Measurements from ENCODE around the gene RPL27A. TPM values are rescaled to one million over a fixed set of nuclear protein-coding genes. Genes with fewer than 3 reads are reported as not detected.

Gene RPL27A
- total RNA-seq, 1 experiment from 2014 or later: 1,008 TPM

DNA sequence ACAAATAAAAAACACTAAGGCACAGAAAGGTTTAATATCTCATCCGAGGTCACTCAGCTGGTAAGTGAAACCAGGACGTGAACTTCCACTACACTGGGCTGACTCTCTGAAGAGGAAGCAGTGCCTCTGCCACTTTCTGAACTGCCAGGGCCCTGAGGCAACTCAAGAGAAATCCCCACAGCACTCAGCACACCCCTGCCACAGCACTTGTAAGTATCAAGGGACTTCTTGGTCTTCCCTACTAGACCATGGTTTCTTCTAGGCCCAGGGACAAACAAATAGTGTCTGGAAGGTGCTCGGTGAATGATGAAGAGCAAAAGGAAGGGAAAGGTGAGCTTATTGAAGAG lies 49.7 kb downstream of the RPL27A start:
- no peak for DNase-seq
- Mint-ChIP-seq H3K4me3 (ENCODE audit: unreplicated experiment) (no peak overlapping the region), H3K36me3 (ENCODE audit: insufficient read depth, unreplicated experiment) (peaks cover 6% of the 10 kb centered on the region), H3K9me3 (ENCODE audit: unreplicated experiment) (no peaks in the 10 kb centered on the region), H3K27ac (ENCODE audit: unreplicated experiment) (peak overlapping the region; percentile 58), H3K4me1 (ENCODE audit: low read depth, unreplicated experiment) (peaks cover 15% of the 10 kb centered on the region), H3K27me3 (ENCODE audit: insufficient read depth, unreplicated experiment) (no peaks in the 10 kb centered on the region)
- intact Hi-C loops (cut with micrococcal nuclease; ENCODE audit: unreplicated experiment): no loop called here
- TF ChIP-seq, protein P1, sequence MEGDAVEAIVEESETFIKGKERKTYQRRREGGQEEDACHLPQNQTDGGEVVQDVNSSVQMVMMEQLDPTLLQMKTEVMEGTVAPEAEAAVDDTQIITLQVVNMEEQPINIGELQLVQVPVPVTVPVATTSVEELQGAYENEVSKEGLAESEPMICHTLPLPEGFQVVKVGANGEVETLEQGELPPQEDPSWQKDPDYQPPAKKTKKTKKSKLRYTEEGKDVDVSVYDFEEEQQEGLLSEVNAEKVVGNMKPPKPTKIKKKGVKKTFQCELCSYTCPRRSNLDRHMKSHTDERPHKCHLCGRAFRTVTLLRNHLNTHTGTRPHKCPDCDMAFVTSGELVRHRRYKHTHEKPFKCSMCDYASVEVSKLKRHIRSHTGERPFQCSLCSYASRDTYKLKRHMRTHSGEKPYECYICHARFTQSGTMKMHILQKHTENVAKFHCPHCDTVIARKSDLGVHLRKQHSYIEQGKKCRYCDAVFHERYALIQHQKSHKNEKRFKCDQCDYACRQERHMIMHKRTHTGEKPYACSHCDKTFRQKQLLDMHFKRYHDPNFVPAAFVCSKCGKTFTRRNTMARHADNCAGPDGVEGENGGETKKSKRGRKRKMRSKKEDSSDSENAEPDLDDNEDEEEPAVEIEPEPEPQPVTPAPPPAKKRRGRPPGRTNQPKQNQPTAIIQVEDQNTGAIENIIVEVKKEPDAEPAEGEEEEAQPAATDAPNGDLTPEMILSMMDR (IDR thresholded peaks at IDR 0.05; ENCODE audit: insufficient read depth in 1 of 2, low read depth in 1 of 2, low read length in 1 of 2, severe bottlenecking in 1 of 2, unreplicated experiment in 1 of 2): no peak
- Histone ChIP-seq H3K4me3 (ENCODE audit: low read depth, low read length) (no peak overlapping the region), H3K36me3 (ENCODE audit: control insufficient read depth, insufficient read depth, low read length) (peaks cover 1% of the 10 kb centered on the region; the same call in 1 of the 2 replicates), H3K4me1 (peaks cover 32% of the 10 kb centered on the region), H3K9me3 (no peaks in the 10 kb centered on the region), H3K27me3 (replicated peaks; ENCODE audit: control insufficient read depth, insufficient read depth, low read length) (no peaks in the 10 kb centered on the region)
- CTCF ChIA-PET: no interaction called here
- no TSS peak for BruUV-seq (replicated peaks)
- POLR2A ChIA-PET: interaction anchor here (0.6 kb wide), 1 partner anchor 174 kb away, joined by 5 read pairs; no protein-coding TSS in a partner anchor

DNA sequence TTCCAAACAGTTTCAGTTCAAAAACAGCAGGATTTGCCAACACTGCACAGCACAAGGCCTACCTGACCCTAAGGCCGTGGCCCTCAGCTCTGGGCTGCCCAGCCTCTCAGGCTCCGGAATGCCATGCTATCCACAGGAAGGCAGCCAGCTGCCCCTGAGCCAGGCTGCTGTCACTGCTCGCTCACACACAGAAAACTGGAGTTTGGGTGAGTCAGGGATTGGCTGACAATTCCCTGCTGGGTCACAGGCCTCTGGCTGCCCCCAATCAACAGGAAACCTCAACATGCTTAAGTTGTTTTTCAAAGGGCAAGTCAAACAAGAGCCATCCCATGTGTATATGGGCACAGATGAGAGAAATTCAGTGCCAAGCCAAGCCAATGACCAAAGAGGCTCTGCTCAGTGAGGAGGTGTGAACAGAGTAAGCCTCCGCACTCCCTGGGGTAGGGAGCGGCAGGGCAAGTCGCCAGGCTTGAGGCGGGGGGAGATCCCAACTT lies 50.2 kb downstream of the RPL27A start:
- no peaks in the 10 kb centered on the region for H3K9me3 ChIP-seq
- Mint-ChIP-seq H3K9me3 (ENCODE audit: unreplicated experiment) (no peaks in the 10 kb centered on the region), H3K4me1 (ENCODE audit: low read depth, unreplicated experiment) (peaks cover 12% of the 10 kb centered on the region), H3K27me3 (ENCODE audit: insufficient read depth, unreplicated experiment) (no peaks in the 10 kb centered on the region), H3K36me3 (ENCODE audit: insufficient read depth, unreplicated experiment) (peaks cover 6% of the 10 kb centered on the region), H3K27ac (ENCODE audit: unreplicated experiment) (peak overlapping the region; percentile 58), H3K4me3 (ENCODE audit: unreplicated experiment) (no peak overlapping the region)
- TF ChIP-seq, protein P1 (IDR thresholded peaks at IDR 0.05; ENCODE audit: insufficient read depth in 1 of 2, low read depth in 1 of 2, low read length in 1 of 2, severe bottlenecking in 1 of 2, unreplicated experiment in 1 of 2): no peak
- peaks cover 31% of the 10 kb centered on the region for H3K4me1 ChIP-seq
- ChIA-PET POLR2A (interaction anchor here (0.6 kb wide), 1 partner anchor 174 kb away, joined by 5 read pairs; no protein-coding TSS in a partner anchor), CTCF (no interaction called here)
- DNase-seq: no peak
- H3K27me3 ChIP-seq (replicated peaks; ENCODE audit: control insufficient read depth, insufficient read depth, low read length): no peaks in the 10 kb centered on the region
- no peak overlapping the region for H3K4me3 ChIP-seq (ENCODE audit: low read depth, low read length)
- peaks cover 1% of the 10 kb centered on the region; the same call in 1 of the 2 replicates for H3K36me3 ChIP-seq (ENCODE audit: control insufficient read depth, insufficient read depth, low read length)
- no TSS peak for BruUV-seq (replicated peaks)
- intact Hi-C loops (cut with micrococcal nuclease; ENCODE audit: unreplicated experiment): no loop called here

DNA sequence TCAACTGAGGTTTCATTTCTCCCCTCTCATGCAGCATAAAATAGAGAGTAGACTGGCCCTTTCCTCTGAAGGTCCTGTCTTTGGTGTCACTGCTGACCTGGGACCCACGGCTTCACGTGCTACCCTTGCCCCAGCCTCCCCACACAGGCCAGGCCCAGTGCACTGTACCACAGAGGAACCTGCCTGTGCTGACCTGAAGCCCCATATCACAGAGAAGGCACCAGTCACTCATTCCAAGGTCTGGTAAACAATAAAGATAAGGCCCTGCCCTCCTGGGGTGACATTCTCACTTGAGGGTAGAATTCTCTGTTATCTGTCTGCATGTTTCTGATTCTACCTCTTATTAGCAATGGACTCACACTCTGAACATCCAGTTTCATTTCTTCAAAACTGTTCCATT lies 51.3 kb downstream of the RPL27A start:
- Histone ChIP-seq H3K36me3 (ENCODE audit: control insufficient read depth, insufficient read depth, low read length) (peaks cover 1% of the 10 kb centered on the region; the same call in 1 of the 2 replicates), H3K4me3 (ENCODE audit: low read depth, low read length) (no peak overlapping the region), H3K4me1 (peaks cover 31% of the 10 kb centered on the region), H3K9me3 (no peaks in the 10 kb centered on the region), H3K27me3 (replicated peaks; ENCODE audit: control insufficient read depth, insufficient read depth, low read length) (no peaks in the 10 kb centered on the region)
- Mint-ChIP-seq H3K4me3 (ENCODE audit: unreplicated experiment) (no peak overlapping the region), H3K9me3 (ENCODE audit: unreplicated experiment) (no peaks in the 10 kb centered on the region), H3K36me3 (ENCODE audit: insufficient read depth, unreplicated experiment) (peaks cover 6% of the 10 kb centered on the region), H3K27ac (ENCODE audit: unreplicated experiment) (peak overlapping the region; percentile 86), H3K27me3 (ENCODE audit: insufficient read depth, unreplicated experiment) (no peaks in the 10 kb centered on the region), H3K4me1 (ENCODE audit: low read depth, unreplicated experiment) (peaks cover 7% of the 10 kb centered on the region)
- DNase-seq: peak; percentile 52 to 68
- ChIA-PET POLR2A (no interaction called here), CTCF (no interaction called here)
- no TSS peak for BruUV-seq (replicated peaks)
- intact Hi-C loops (cut with micrococcal nuclease; ENCODE audit: unreplicated experiment): loop anchor here (1.0 to 2.0 kb wide), 2 partner anchors 10 to 23 kb away; no protein-coding TSS in a partner anchor
- TF ChIP-seq, protein P1 (IDR thresholded peaks at IDR 0.05; ENCODE audit: insufficient read depth in 1 of 2, low read depth in 1 of 2, low read length in 1 of 2, severe bottlenecking in 1 of 2, unreplicated experiment in 1 of 2): no peak

Data from Caco-2 (cell line).